ENCODE results near the gene MCOLN2. TPM values are rescaled to one million over a fixed set of nuclear protein-coding genes. Genes with fewer than 3 reads are reported as not detected.

MCOLN2 gene
- total and polyA plus RNA-seq, 2 of the 8 experiments (the other 6 are each of a cell fraction or from before 2014, with no cell fraction given) = 1.7 to 6.1 TPM

- TF ChIP-seq CHD7 (IDR thresholded peaks at IDR 0.05; ENCODE audit: insufficient replicate concordance, low read length) (no peak), CTBP2 (IDR thresholded peaks at IDR 0.05; ENCODE audit: borderline replicate concordance, insufficient read depth, insufficient read length, low read length) (no peak), ATF2 (IDR thresholded peaks at IDR 0.05; ENCODE audit: low read length) (no peak), BACH1 (IDR thresholded peaks at IDR 0.05; ENCODE audit: low read length) (no peak), KDM5A (IDR thresholded peaks at IDR 0.05; ENCODE audit: low read length) (no peak), RNF2 (IDR thresholded peaks at IDR 0.05; ENCODE audit: borderline replicate concordance, low read depth, low read length, missing control alignments, poor library complexity, severe bottlenecking) (no peak)
These were observed 11.5 kb downstream of the MCOLN2 start (continued) for GRCh38 chr1:84985365-84985764.

Measured in H1 (cell line).